ENCODE measurements around the gene PHLPP1. TPM values are rescaled to one million over a fixed set of nuclear protein-coding genes. Genes with fewer than 3 reads are reported as not detected.

PHLPP1 gene
- total RNA-seq, 1 donor from 2014 or later = 13.3 TPM

DNA sequence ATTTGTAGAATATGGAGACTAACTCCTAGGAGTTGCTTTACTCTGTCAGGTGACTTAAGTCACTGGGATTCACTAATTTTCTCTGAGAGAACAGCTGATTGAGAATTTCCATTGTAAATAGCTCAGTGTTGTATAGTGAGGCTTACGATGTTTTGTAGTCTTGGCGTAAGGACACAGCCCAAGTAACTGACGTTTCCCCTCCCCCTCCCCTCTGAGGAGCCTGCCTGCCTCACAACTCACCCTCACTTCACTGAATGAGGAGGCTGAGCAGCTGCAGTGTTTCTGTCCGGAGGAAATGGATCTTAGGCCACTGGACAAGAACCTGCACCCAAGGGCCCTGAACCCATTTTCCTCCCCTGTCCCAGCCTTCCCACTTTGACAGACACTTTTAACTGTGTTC, 264.6 kb downstream of the PHLPP1 start:
- no peaks in the 10 kb centered on the region for H3K79me2 ChIP-seq (ENCODE audit: insufficient read depth, low read length)
- Mint-ChIP-seq H3K36me3 (ENCODE audit: low read depth, unreplicated experiment) (peaks cover 11% of the 10 kb centered on the region), H3K9me3 (ENCODE audit: unreplicated experiment) (no peaks in the 10 kb centered on the region), H3K27me3 (ENCODE audit: low read depth, unreplicated experiment) (no peaks in the 10 kb centered on the region), H3K27ac (ENCODE audit: unreplicated experiment) (no peak overlapping the region), H3K4me3 (ENCODE audit: unreplicated experiment) (no peak overlapping the region), H3K4me1 (ENCODE audit: low read depth, unreplicated experiment) (no peaks in the 10 kb centered on the region)
- peaks cover 7% of the 10 kb centered on the region for H4K20me1 ChIP-seq (ENCODE audit: insufficient read depth, low read length)
- peak overlapping the region; percentile 31 for H2AFZ ChIP-seq (ENCODE audit: low read depth, low read length)
- no peak for DNase-seq (ENCODE audit: low read depth)
- TF ChIP-seq, protein P1, sequence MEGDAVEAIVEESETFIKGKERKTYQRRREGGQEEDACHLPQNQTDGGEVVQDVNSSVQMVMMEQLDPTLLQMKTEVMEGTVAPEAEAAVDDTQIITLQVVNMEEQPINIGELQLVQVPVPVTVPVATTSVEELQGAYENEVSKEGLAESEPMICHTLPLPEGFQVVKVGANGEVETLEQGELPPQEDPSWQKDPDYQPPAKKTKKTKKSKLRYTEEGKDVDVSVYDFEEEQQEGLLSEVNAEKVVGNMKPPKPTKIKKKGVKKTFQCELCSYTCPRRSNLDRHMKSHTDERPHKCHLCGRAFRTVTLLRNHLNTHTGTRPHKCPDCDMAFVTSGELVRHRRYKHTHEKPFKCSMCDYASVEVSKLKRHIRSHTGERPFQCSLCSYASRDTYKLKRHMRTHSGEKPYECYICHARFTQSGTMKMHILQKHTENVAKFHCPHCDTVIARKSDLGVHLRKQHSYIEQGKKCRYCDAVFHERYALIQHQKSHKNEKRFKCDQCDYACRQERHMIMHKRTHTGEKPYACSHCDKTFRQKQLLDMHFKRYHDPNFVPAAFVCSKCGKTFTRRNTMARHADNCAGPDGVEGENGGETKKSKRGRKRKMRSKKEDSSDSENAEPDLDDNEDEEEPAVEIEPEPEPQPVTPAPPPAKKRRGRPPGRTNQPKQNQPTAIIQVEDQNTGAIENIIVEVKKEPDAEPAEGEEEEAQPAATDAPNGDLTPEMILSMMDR (IDR thresholded peaks at IDR 0.05; ENCODE audit: insufficient read depth, low read depth, low read length) = no peak
- TF ChIP-seq EZH2 (IDR thresholded peaks at IDR 0.05; ENCODE audit: insufficient read depth, low read length) = no peak
- H3K4me3 ChIP-seq (ENCODE audit: insufficient read depth, low read depth, low read length) = no peak overlapping the region
- H3K4me2 ChIP-seq (ENCODE audit: low read length) = no peak overlapping the region
- H3K27me3 ChIP-seq (ENCODE audit: insufficient read depth, low read length) = no peaks in the 10 kb centered on the region
- peaks cover 3% of the 10 kb centered on the region for H3K36me3 ChIP-seq (ENCODE audit: insufficient read depth, low read length)
- peaks cover 8% of the 10 kb centered on the region for H3K4me1 ChIP-seq (ENCODE audit: insufficient read depth, low read length)
- H3K9ac ChIP-seq (ENCODE audit: low read length) = no peak overlapping the region
- H3K9me3 ChIP-seq (ENCODE audit: insufficient read depth, low read depth, low read length) = no peaks in the 10 kb centered on the region
- no peak for FAIRE-seq
- no peak overlapping the region for H3K27ac ChIP-seq (ENCODE audit: low read depth, low read length)

DNA sequence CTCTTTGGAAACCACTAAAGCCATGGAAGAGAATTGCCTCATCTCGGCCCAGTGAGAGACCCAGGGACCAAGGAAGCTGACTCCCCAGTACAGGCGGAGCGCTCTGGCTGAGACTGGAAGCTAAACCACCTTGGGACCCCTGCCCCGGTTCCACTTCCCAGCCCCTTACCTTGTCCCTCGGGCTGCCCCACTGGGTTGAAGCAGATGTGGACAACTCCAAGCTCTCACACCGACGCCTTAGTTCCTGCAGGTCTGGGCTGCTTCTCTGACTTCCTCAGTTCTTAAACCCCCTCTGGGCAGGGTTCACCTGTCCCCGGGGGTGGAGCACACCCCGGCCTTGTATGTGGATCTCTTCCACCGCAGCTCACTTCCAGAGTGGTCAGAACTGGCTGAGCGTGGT, 266.2 kb downstream of the PHLPP1 start:
- Histone ChIP-seq H2AFZ (ENCODE audit: low read depth, low read length) (no peak overlapping the region), H3K27me3 (ENCODE audit: insufficient read depth, low read length) (no peaks in the 10 kb centered on the region), H3K36me3 (ENCODE audit: insufficient read depth, low read length) (no peaks in the 10 kb centered on the region), H3K4me1 (ENCODE audit: insufficient read depth, low read length) (peaks cover 8% of the 10 kb centered on the region), H3K9ac (ENCODE audit: low read length) (no peak overlapping the region), H3K79me2 (ENCODE audit: insufficient read depth, low read length) (no peaks in the 10 kb centered on the region), H3K4me2 (ENCODE audit: low read length) (no peak overlapping the region), H3K27ac (ENCODE audit: low read depth, low read length) (no peak overlapping the region), H4K20me1 (ENCODE audit: insufficient read depth, low read length) (peaks cover 7% of the 10 kb centered on the region), H3K4me3 (ENCODE audit: insufficient read depth, low read depth, low read length) (no peak overlapping the region), H3K9me3 (ENCODE audit: insufficient read depth, low read depth, low read length) (no peaks in the 10 kb centered on the region)
- Mint-ChIP-seq H3K4me1 (ENCODE audit: low read depth, unreplicated experiment) (no peaks in the 10 kb centered on the region), H3K27ac (ENCODE audit: unreplicated experiment) (no peak overlapping the region), H3K9me3 (ENCODE audit: unreplicated experiment) (no peaks in the 10 kb centered on the region), H3K27me3 (ENCODE audit: low read depth, unreplicated experiment) (no peaks in the 10 kb centered on the region), H3K4me3 (ENCODE audit: unreplicated experiment) (no peak overlapping the region), H3K36me3 (ENCODE audit: low read depth, unreplicated experiment) (peaks cover 11% of the 10 kb centered on the region)
- no peak for TF ChIP-seq EZH2 (IDR thresholded peaks at IDR 0.05; ENCODE audit: insufficient read depth, low read length)
- TF ChIP-seq, protein P1 (IDR thresholded peaks at IDR 0.05; ENCODE audit: insufficient read depth, low read depth, low read length) = no peak
- no peak for FAIRE-seq
- no peak for DNase-seq (ENCODE audit: low read depth)

DNA sequence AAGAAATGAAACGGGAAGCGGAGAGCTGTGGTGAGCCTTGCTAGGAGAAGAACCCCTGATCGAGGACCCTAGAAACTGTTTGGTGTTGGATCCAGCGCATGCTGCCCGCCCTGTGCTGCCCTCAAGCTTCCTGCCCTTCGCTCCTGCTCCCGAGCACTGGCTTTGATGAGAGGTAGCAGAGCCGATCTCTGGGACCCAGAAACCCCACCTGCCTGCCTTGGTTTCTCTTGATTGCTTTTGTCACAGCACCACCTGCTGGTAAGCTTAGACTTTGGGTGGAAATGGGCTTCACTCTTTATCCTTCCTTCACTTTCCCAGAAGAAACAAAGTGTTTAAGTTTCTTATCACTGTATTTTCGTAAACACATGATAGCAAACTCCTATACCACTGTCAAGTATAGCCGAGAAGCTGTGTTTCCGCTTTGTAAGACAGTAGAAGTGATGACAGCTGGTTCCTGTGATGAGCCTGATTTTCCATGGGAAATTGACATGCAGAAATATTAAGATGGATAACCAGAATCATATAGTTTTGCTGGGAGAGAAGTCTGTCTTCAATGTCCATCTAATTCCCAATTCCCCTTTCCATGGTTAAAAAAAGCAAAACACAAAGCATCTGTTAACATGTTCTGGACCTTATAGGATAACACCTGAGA, 267.4 kb downstream of the PHLPP1 start:
- H3K36me3 Mint-ChIP-seq (ENCODE audit: low read depth, unreplicated experiment) = peaks cover 11% of the 10 kb centered on the region
- H3K36me3 ChIP-seq (ENCODE audit: insufficient read depth, low read length) = no peaks in the 10 kb centered on the region
- no peak overlapping the region for H3K4me3 Mint-ChIP-seq (ENCODE audit: unreplicated experiment)
- H3K79me2 ChIP-seq (ENCODE audit: insufficient read depth, low read length) = no peaks in the 10 kb centered on the region
- no peaks in the 10 kb centered on the region for H3K4me1 Mint-ChIP-seq (ENCODE audit: low read depth, unreplicated experiment)
- no peak overlapping the region for H2AFZ ChIP-seq (ENCODE audit: low read depth, low read length)
- no peak overlapping the region for H3K27ac ChIP-seq (ENCODE audit: low read depth, low read length)
- H3K4me3 ChIP-seq (ENCODE audit: insufficient read depth, low read depth, low read length) = no peak overlapping the region
- no peaks in the 10 kb centered on the region for H3K27me3 ChIP-seq (ENCODE audit: insufficient read depth, low read length)
- H3K9ac ChIP-seq (ENCODE audit: low read length) = no peak overlapping the region
- H3K4me2 ChIP-seq (ENCODE audit: low read length) = peak overlapping the region; percentile 77
- no peaks in the 10 kb centered on the region for H3K9me3 ChIP-seq (ENCODE audit: insufficient read depth, low read depth, low read length)
- H3K4me1 ChIP-seq (ENCODE audit: insufficient read depth, low read length) = peaks cover 8% of the 10 kb centered on the region
- no peaks in the 10 kb centered on the region for H3K9me3 Mint-ChIP-seq (ENCODE audit: unreplicated experiment)
- peaks cover 7% of the 10 kb centered on the region for H4K20me1 ChIP-seq (ENCODE audit: insufficient read depth, low read length)
- H3K27me3 Mint-ChIP-seq (ENCODE audit: low read depth, unreplicated experiment) = no peaks in the 10 kb centered on the region
- FAIRE-seq (no peak), DNase-seq (ENCODE audit: low read depth) (peak; percentile 17)
- TF ChIP-seq, protein P1 (IDR thresholded peaks at IDR 0.05; ENCODE audit: insufficient read depth, low read depth, low read length) = peak; percentile 80
- no peak for TF ChIP-seq EZH2 (IDR thresholded peaks at IDR 0.05; ENCODE audit: insufficient read depth, low read length)
- H3K27ac Mint-ChIP-seq (ENCODE audit: unreplicated experiment) = no peak overlapping the region

Measured in astrocyte (in vitro differentiated cells and primary cell).